Natural killer cell (primary cell): ENCODE measurements around the gene AOC2. TPM values are rescaled to one million over a fixed set of nuclear protein-coding genes. Genes with fewer than 3 reads are reported as not detected.

Experiments used
- ATAC-seq, 3 donors: fragments of 150-1000 bp in 2 of 3; fragments of 200-7000 bp in 1 of 3; cut with Tn5 transposase; 1 replicate in 1 of 3; 2 replicates in 2 of 3; pipeline ENCODE4 v1.10.0; 2021; ENCODE audit warnings: mild to moderate bottlenecking in 2 of 3, moderate library complexity in 2 of 3
- DNase-seq, 2 donors: peaks; one replicate each; pipeline versions ENCODE4 v3.0.0 to v3.0.0-alpha.2; 2013 to 2021; ENCODE audit warnings: mixed read lengths in 1 of 2
- H3K27ac ChIP-seq: one replicate; pipeline ENCODE4 v1.5.1; 2013; ENCODE audit warnings: mild to moderate bottlenecking, low read length
- H3K27me3 ChIP-seq: one replicate; pipeline ENCODE4 v1.6.1; 2013; ENCODE audit warnings: low read length; ENCODE audit not compliant: control insufficient read depth, insufficient read depth
- H3K36me3 ChIP-seq: one replicate; pipeline ENCODE4 v1.6.1; 2013; ENCODE audit warnings: low read length; ENCODE audit not compliant: control insufficient read depth, insufficient read depth
- H3K4me1 ChIP-seq: one replicate; pipeline ENCODE4 v1.6.1; 2013; ENCODE audit warnings: low read length; ENCODE audit not compliant: control insufficient read depth, insufficient read depth
- H3K4me3 ChIP-seq: one replicate; pipeline ENCODE4 v1.5.1; 2013; ENCODE audit warnings: low read length
- H3K9me3 ChIP-seq: one replicate; pipeline ENCODE4 v1.6.1; 2013; ENCODE audit warnings: low read length; ENCODE audit not compliant: control insufficient read depth, insufficient read depth
- H3K27ac Mint-ChIP-seq, 2 donors: one replicate each; pipeline ENCODE4 v1.8.0; 2022; ENCODE audit warnings: mild to moderate bottlenecking in 2 of 2, mixed read lengths in 2 of 2, moderate library complexity in 1 of 2
- H3K27me3 Mint-ChIP-seq, 2 donors: one replicate each; pipeline ENCODE4 v1.8.0; 2022; ENCODE audit warnings: low read depth in 2 of 2, mixed read lengths in 2 of 2
- H3K36me3 Mint-ChIP-seq: one replicate; pipeline ENCODE4 v1.8.0; 2022; ENCODE audit warnings: mixed read lengths
- H3K4me1 Mint-ChIP-seq, 2 donors: one replicate each; pipeline ENCODE4 v1.8.0; 2022; ENCODE audit warnings: mixed read lengths in 2 of 2
- H3K4me3 Mint-ChIP-seq: one replicate; pipeline ENCODE4 v1.8.0; 2022; ENCODE audit warnings: mild to moderate bottlenecking, moderate library complexity, mixed read lengths
- H3K9me3 Mint-ChIP-seq, 2 donors: one replicate each; pipeline ENCODE4 v1.8.0; 2022; ENCODE audit warnings: mixed read lengths in 2 of 2
- WGBS: methylation state at CpG from one replicate; pipeline ENCODE4 v1.1.7; 2013; ENCODE audit warnings: missing lambda C conversion rate; ENCODE audit not compliant: insufficient coverage; 5-methylcytosine and 5-hydroxymethylcytosine counted together
- intact Hi-C: fragments of 100-400 bp; cut with micrococcal nuclease; formaldehyde crosslinking; loops from one replicate; pipeline ENCODE4 v1.14.2; 2022
- total RNA-seq, 4 donors: library from RNA; stranded (reverse); fragments of 120-200 nt in 1 of 4; gene quantifications; one replicate each; pipeline versions ENCODE4 v1.2.3 to v1.2.4, GENCODE V29; 2013 to 2022
- TF ChIP-seq, protein P1 (sequence below): fragments of 200-600 bp; IDR thresholded peaks from one replicate; pipeline ENCODE4 v1.8.0; 2022; ENCODE audit warnings: antibody characterized with exemption

The AOC2 gene
- total RNA-seq, 3 donors from 2014 or later (not counting 1 experiment from before 2014, with no cell fraction given) = 3.0 to 3.9 (median 3.5) TPM

DNA sequence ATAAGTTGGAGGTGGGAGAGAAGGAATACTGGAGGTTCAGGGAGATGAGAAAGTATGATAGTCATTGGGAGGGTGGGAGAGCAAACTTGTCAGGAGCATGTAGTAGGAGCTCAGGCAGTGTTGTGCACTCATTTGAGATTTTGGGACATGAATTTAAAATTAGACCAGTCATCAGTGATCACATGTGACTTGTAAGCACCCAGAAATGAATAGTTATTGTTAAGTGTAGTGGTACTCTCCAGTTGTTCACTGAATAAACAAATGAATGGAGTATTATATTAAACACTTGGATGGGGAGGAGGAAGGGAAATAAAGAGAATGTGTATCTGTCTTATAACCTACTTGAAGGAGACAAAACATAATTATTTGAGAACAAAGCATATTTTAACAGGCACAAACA is 13.4 kb upstream of the AOC2 start:
- Mint-ChIP-seq H3K4me1 (peaks cover 22 to 29% of the 10 kb centered on the region in 2 donors), H3K9me3 (no peaks in the 10 kb centered on the region), H3K36me3 (no peaks in the 10 kb centered on the region), H3K27me3 (peaks cover 9 to 13% of the 10 kb centered on the region in 2 donors), H3K4me3 (peak overlapping the region; percentile 47), H3K27ac (peak overlapping the region in 1 of 2 donors; percentile 1)
- no peak for DNase-seq
- Histone ChIP-seq H3K27ac (no peak overlapping the region), H3K9me3 (no peaks in the 10 kb centered on the region), H3K27me3 (peaks cover 3% of the 10 kb centered on the region), H3K36me3 (peaks cover 1% of the 10 kb centered on the region), H3K4me3 (no peak overlapping the region), H3K4me1 (peaks cover 7% of the 10 kb centered on the region)
- TF ChIP-seq, protein P1, sequence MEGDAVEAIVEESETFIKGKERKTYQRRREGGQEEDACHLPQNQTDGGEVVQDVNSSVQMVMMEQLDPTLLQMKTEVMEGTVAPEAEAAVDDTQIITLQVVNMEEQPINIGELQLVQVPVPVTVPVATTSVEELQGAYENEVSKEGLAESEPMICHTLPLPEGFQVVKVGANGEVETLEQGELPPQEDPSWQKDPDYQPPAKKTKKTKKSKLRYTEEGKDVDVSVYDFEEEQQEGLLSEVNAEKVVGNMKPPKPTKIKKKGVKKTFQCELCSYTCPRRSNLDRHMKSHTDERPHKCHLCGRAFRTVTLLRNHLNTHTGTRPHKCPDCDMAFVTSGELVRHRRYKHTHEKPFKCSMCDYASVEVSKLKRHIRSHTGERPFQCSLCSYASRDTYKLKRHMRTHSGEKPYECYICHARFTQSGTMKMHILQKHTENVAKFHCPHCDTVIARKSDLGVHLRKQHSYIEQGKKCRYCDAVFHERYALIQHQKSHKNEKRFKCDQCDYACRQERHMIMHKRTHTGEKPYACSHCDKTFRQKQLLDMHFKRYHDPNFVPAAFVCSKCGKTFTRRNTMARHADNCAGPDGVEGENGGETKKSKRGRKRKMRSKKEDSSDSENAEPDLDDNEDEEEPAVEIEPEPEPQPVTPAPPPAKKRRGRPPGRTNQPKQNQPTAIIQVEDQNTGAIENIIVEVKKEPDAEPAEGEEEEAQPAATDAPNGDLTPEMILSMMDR = no peak
- ATAC-seq = no peak
- intact Hi-C loops = loop anchor here (5.0 to 10.0 kb wide), 2 partner anchors 151 to 654 kb away; partner anchors contain the start of genes DHX8, PTGES3L and RUNDC1

DNA sequence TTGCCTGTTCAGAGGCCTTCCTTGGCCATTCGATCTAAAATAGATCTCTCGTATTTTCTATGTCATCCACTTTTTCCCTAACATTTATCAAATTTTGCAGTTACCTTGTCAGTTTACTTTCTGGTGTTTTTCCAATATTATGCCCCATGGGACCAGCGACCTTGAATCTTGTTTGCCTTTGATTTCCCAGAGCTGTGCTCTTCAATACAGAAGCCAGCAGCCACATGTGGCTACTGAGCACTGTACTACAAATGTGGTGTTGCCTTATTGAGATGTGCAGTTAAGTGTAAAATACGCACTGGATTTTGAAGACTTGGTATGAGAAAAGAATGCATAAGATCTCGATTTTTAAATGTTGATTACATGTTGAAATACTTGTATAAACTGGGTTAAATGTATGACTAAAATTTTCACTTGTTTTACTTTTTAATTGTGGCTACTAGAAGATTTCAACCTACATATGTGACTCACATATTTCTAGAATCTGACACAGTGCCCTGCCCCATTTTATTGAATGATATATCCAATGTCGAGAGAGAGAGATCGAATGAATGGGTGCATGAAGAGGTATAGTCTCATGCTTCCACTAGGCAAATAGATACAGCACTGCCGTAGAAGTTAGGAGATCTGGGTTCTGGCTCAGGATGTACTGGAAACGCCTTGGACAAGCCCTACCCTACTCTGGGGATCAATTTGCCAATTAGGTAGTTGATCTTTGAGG is 12.0 kb upstream of the AOC2 start:
- Mint-ChIP-seq H3K4me3 (peak overlapping the region; percentile 97), H3K9me3 (no peaks in the 10 kb centered on the region), H3K4me1 (peaks cover 22 to 29% of the 10 kb centered on the region in 2 donors), H3K27ac (peak overlapping the region; percentile 98), H3K36me3 (no peaks in the 10 kb centered on the region), H3K27me3 (peaks cover 7 to 9% of the 10 kb centered on the region in 2 donors)
- Histone ChIP-seq H3K27me3 (peaks cover 3% of the 10 kb centered on the region), H3K9me3 (no peaks in the 10 kb centered on the region), H3K4me1 (peaks cover 7% of the 10 kb centered on the region), H3K27ac (peak overlapping the region; percentile 93), H3K36me3 (peaks cover 7% of the 10 kb centered on the region), H3K4me3 (peak overlapping the region; percentile 85)
- ATAC-seq = peak in 2 of 3 donors; percentile 1 to 3
- TF ChIP-seq, protein P1 = no peak
- WGBS = 57% methylated on average over 9 of the region's 9 CpGs
- DNase-seq = no peak
- intact Hi-C loops = loop anchor here (5.0 to 10.0 kb wide), 2 partner anchors 150 to 652 kb away; partner anchors contain the start of genes DHX8, PTGES3L and RUNDC1

DNA sequence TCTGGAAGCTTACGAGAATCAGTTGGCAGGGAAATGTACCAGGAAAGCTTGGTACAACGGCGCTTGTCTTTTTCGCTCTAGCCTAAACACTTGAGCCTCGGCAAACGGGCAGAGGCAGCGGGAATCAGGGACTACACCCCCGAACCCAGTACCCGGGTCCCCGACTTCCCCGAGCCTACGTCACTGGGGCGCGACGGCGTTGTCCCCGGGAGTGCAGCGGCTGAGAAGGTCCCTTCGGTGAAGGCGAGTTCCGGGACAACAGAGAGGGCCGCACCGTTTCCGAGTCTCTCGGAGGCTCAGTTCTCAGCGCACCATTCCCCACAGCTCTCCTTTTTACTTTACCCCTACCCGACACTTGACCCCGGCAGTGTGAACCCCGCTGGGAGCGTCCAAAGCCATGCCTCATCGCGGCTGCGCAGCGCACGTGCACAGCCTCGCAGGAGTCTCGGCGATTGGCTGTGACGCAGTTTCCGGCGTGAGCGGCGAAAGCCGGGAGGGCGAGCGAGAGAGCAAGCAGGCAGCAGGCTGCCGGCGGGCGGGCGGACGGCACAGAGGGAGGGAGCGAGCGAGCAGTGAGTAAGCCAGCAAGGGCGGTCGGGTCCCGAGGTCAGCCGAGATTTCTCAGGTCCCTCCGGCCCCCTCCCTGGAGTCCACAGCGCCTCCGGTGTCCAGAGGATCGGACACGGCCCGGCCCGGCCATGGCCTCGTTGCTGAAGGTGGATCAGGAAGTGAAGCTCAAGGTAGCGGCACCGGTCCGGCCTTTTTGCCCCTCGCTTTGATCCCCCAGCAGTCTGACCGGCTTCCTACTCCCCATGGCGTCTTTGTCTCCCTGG is 11.2 kb upstream of the AOC2 start, which contains the start of gene PSME3:
Gene PSME3 (plus strand): TSS at position 464 of the 833 bp plus-strand sequence. CDS start 235 bp downstream, at position 699.
- intact Hi-C loops = loop anchor here (1.0 to 10.0 kb wide), 3 partner anchors 9 to 652 kb away; partner anchors contain the start of genes BECN1, DHX8, PTGES3L and RUNDC1

More for the DNA sequence above, 11.2 kb upstream of the AOC2 start, which contains the start of gene PSME3:
- Histone ChIP-seq H3K4me1 (peaks cover 7% of the 10 kb centered on the region), H3K27me3 (no peaks in the 10 kb centered on the region), H3K27ac (peak within 1 kb of the TSS; percentile 93), H3K9me3 (no peaks in the 10 kb centered on the region), H3K4me3 (peak within 1 kb of the TSS; percentile 85), H3K36me3 (peaks cover 14% of the 10 kb centered on the region)
- H3K4me1 Mint-ChIP-seq = peaks cover 22 to 29% of the 10 kb centered on the region in 2 donors
- H3K27ac Mint-ChIP-seq = peak within 1 kb of the TSS; percentile 98
- H3K27me3 Mint-ChIP-seq = peaks cover 0 to 5% of the 10 kb centered on the region in 2 donors
- no peaks in the 10 kb centered on the region for H3K9me3 Mint-ChIP-seq
- peak within 1 kb of the TSS; percentile 97 for H3K4me3 Mint-ChIP-seq
- DNase-seq (peak; percentile 90 to 94), ATAC-seq (peak; percentile 89 to 94 (median 92))
- H3K36me3 Mint-ChIP-seq = no peaks in the 10 kb centered on the region
- TF ChIP-seq, protein P1 = no peak
- under 1% methylated on average over 71 of the region's 71 CpGs for WGBS
